Stimulated activated CD8-positive, alpha-beta memory T cell treated with anti-CD3 and anti-CD28 coated beads, Interleukin-4, amount 100 ng/mL, for 24 hours (primary cell): Measurements from ENCODE around the gene GAS2L1.

Source experiments
- DNase-seq: peaks from one replicate; pipeline ENCODE4 v3.0.0-alpha.2; 2020; ENCODE audit warnings: low read depth

The GAS2L1 gene

DNA sequence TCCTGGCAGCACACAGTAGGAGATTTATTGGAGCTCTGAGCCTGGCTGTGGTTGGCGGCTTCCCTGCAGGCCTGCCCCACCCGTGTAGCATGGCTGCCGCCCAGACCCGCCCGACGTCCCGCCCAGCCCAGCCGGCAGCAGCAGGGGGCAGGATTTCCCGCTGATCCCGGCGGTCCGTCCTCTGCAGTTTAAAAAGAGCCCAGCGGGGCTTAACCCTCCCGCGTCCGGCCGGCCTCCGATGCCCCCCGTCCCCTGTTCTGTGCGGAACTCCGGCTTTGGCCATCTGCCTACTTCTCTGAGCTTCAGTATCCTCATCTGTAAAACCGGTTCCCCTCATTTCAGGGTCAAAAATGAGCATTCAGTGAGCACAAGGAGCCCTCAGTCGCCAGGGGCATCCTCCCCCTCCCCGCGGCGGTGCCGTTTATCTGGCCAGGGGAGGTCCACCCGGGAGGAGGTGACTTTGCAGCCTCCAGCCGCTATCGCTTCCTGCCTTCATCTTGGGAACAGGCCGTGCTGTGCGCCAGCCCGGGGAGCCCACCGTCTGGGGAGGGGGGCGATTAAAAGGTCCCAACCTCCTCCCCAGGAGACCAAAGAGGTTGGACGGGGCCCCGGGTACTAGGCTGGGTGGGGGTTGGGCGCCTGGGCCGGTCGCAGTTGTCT, at the start of gene GAS2L1:
Gene GAS2L1 (plus strand): TSS at position 476 of the 660 bp plus-strand sequence. CDS start 1,456 bp downstream, outside the sequence.
- DNase-seq: no peak

DNA sequence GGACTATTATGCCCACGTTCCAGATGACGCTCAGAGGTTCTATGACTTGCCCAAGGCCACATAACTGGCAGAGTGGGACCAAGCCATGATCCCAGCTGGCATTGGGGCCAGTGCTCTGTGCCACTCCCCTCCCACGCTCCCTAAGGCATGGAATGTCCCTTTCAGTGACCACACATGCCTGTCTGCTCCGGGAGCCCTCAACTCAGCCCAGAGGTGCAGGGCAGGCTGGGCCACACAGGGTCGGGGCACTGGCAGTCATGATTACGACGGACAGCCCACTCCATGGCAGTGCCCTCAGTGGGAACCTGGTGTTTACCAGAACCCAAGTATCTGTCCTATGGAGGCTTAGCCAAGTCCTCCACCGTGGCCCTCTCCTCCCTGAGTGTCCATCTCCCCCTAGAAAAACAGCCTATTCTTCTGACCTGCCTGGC, 48.7 kb upstream of the GAS2L1 start:
- DNase-seq: no peak

DNA sequence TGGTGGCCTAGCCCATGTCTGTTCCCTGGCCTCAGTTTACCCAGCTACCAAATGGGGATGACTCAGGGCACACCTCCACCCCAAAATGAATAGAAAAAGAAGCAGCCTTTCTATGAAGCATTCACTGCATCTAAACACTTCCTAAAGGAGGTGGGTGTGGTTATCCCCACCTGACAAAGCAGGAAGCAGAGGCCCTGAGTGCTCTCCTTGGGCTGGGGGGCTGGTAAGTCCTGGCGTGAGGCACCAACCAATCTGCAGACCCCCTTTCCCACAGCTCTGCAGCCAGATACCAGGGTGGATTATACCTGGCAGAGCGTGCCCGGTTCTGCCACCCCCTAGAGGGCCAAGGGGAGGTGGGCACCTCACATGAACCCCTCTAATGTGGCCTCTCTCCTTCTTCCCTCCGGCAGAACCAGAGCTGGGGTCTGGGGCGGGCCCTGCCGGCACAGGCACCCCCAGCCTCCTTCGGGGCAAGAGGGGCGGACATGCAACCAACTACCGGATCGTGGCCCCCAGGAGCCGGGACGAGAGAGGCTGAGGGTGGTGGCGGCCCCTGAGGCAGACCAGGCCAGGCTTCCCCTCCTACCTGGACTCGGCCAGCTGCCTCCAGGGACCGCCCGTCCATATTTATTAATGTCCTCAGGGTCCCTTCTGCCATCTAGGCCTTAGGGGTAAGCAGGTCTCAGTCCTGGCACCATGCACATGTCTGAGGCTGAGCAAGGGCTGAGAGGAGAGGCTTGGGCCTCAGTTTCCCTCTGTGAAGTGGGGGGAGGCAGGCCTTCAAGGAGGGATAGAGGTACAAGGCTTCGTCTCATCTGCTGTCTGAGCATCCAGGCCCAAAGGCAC, 47.8 kb upstream of the GAS2L1 start:
- no peak for DNase-seq

DNA sequence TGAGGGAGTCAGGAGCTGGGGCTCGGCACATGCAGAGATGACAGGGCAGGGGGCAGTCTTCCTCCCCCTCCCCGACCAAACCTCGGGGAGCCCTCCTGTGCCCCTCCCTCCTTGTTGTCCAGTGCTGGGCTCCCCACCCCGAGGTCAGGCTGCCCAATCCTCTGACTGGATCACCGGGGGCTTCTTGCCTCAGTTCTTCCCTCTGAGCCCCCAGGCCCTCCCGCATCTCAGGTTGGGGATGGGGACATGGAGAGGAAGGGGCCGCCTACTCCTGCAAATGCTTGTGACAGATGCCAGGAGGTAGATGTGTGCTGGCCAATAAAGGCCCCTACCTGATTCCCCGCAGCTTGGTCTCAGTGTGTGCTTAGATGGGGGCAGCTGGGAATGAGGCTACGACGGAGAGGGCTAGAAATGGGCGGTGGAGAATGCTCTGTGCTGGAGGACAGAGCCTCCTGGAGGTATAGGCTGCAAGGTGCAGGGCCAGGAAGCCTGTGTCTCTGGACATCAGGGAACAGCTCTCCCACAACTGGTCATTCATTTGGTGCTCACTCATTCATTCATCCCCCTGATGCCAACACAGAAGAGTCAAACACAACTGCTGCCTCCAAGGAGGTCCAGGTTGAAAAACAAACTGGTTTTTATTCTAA, 47.1 kb upstream of the GAS2L1 start:
- DNase-seq: no peak

DNA sequence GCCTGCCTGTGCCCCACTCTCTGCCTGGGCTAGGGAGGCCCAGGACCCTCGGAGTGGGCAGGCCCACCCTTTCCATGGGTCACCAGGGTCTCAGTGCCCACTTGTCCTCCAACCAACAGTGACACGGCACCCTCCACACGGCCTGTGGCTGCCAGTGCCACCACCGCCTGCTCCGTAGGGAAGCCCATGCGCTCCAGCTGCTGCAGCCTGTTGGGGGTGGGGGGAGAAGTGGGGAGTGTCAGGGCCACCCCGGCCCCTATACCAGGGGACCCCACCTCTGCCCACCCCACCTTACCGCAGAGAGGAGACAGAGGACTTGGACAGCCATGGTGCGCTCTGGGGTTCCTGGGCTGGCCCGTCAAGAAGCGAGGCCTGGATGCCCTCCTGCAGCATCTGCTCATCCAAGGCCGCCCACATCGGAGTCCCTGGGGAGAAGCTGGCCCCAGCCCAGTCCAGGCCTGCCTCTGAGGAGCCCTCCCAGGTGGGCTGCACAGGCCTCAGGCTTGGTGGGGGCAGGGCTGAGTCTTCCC, 46.4 kb upstream of the GAS2L1 start:
- DNase-seq: no peak

DNA sequence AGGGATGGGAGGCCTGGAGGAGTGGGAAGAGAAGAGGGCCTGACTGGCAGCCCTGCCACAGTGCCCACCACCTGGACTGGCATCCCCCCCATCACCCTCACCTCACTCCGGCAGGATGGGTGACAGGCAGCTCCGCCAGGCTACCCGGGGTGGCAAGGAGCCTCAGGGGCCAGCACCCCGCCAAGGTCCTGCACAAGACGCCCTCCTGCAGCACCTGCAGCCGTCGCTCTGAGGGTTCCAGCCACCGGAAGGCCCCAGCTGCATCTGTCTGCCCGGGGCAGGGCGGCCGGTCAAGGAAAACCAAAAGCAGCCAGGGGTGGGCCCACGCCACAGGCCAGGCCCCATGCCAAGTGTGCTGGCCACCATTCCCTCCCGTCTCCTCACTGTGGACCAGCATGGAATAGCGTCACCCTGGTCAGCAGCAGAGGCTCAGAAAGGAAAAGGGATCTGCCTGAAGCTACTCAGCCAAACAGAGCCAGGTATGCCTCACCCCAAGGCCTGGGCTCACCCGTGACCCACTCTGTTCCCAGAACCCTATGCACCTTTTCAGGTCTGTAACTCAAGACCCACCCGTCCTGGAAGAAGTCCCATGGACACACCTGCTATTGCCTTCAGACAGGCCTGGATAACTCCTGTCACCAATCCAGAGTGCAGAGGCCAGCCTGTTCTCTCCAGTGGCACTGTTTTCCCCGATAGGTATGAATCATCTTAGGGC, 45.7 kb upstream of the GAS2L1 start:
- DNase-seq: no peak

DNA sequence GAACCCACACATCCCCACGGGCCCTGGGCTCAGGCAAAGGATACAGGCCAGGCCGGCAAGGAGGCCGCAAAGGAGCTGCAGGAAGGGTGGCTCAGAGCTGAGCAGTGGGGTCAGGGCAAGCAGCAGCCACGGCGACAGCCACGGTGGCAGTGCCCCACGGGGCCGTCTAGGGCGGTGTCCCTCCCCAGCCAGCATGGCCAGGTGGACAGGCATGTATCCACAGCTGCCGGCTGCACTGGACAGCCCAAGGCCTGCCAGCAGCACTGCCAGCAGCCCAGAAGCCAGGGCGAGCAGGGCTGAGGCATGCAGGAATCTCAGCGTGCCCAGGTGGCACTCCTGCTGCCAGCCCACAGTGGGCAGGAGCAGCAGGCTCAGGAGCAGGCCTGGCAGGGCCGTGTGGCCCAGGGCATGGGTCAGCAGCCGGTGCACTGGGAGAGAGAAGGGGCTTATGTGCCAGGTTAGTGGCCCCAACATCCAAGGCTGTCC, 42.6 kb upstream of the GAS2L1 start:
- no peak for DNase-seq

DNA sequence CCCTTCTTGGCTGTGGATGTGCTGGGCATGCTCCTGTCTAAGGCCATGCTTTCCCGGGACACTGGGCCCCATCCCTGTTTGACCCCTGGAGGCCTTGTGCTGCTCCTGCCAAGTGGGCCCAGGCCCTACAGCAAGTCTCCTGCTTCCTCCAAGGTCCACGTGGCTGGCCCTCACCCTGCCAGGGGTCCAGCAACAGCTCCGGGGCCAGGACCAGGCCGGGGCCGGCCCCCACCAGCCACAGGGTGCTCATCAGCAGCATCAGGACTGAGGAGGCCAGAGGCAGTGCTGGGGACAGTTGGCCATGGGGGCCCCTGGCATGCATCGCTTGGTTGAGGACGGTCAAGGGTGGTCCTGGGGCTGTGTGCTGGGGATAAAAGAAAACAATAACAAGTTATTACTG, 41.1 kb upstream of the GAS2L1 start:
- no peak for DNase-seq

DNA sequence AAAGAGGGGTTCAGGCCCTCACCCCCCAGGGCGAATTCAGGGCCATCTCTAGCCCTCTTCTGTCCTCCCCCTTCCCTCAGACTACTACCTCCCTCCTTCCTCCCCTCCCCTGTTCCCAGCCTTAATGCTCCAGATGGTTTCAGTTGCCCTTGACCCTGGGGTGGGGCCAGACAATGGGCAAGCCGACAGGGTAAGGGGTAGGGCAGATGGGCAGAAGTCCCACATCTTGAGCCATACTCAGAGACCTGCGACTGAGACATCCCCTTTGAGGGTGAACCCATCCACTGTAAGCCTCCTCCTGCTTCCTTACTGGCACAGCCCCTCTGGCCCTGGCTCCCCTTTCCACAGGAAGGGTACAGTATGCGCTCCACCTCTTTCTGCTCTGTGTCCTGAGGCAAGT, 40.5 kb upstream of the GAS2L1 start:
- DNase-seq: no peak

DNA sequence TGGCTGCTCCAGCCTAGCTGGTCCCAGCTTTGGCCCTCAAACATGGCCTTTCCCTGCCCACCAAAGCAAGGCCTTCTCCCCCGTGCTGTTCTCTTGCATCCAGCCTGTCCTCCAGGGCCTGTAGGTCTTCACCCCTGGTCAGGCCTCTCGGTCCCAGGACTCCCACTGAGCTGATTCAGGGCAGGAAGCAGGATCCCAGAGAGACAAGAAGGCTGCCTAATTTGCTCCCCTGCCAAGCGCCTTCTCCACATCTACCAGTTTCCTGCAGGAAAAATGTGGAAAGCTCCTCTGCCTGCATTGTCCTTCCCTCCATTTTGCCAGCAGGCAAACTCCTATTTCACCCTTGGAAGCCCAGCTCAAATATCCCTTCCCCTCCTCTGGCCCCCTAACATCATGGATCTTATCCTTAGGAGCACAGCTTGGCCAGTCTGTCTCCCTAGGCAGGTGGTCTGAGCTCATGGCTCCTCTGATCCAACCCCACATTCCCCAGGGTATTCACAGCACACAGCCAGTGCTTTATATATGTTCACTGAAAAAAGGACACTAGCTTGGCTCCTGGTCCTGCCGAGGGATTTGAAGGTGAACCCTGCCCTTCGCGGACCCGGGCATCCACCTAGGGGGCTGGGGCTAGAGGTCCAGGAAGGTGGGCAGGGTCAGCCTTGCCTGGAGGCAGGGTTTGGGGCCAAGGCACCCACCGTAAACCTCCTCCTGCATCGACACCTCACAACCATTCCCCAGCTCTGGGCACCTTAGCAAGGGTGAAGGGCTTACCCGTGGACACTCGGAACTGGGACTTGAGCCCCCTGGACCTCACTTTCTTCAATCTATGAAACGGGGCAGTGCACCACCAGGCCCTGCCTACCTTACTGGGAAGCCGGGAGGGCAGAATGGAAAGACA, 39.6 kb upstream of the GAS2L1 start:
- no peak for DNase-seq

DNA sequence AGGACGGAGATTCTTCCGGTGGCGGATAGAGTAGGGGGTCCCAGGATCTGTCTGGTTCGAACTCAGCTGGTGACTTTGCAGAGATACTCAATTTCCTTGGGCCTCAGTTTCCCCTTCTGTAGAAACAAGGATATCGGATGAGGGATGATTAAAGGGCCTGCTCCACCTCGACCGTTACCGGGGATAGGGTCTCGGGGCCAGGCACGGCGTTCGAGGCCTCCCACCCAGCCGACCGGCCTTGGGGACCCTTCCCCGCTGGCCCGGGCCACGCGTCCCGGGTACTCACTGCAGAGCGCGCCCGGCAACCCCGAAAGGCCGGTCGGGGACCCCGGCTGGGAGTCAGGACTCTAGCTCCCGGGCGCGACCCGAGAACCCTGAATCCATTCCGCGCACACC, 39.0 kb upstream of the GAS2L1 start:
- DNase-seq: no peak

DNA sequence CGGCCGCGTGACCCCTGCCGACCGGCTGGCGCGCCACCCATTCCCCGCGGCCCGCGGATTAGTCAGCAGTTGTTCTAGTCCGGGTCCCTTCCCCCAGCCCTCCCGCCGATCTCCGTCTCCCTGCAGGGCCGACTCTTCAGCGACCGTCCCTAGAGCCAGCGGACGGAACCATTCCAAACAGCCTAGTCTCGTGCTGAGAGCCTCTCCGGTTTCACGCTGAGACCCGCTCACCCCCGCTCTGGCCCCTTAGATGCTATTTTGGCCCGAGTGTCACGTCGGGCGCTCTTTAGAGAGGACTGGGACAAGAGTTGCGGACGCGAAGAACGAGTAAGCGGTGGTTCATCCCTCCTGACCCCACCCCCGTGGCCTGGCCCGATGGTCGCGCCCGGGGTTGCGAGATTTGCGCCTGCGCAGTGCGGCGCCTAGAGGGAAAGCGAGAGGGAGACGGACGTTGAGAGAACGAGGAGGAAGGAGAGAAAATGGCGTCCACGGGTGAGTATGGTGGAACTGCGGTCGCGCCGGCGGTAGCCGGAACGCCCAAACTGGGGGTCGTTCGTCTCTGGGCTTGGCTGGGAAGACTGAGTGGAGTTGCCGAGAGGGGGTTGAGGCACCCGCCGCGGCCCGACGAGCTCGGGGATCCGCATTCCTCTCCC, 38.5 kb upstream of the GAS2L1 start, which contains the start of the genes EWSR1 and RHBDD3:
Gene EWSR1 (plus strand): TSS at position 411 of the 653 bp plus-strand sequence. CDS start 69 bp downstream, at position 480.
Gene RHBDD3 (minus strand): TSS at position 124 of the 653 bp plus-strand sequence. CDS start 2,355 bp downstream, outside the sequence.
- peak; percentile 95 for DNase-seq

DNA sequence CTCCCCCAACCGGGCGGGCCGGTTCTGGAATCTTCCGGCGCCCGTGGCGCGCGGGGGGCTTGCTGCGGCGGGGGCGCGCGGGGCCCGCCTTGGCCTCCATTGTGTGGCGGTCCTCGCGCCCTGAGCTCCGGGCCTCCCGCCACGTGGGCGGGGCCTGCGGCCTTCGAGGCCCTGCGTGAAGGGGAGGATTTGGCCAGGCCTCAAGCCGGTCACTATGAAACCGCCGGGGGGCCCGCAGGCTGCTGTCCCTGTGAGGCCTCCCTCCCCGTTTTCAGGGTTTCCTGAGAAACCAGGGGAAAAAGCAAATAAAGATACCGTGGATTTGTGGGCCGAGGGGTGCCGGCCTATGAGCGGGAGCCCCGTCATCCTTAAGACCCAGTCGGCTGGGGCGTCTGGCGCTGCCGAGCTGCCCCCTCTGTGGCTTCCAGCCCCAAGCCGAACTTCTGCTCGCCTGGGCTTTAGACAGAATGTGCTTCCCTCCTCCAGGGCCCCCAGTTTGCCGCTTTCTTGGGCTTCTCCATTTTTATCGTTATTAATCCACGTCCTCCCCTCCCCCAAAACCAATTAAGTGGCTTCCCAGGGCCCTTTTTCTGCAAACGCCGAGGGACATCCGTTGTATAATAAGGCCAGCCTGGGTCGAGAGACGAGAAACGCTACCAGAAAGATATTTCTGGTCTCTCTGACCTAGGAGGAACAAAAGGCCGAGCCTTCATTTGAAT, 37.8 kb upstream of the GAS2L1 start:
- peak; percentile 17 for DNase-seq

DNA sequence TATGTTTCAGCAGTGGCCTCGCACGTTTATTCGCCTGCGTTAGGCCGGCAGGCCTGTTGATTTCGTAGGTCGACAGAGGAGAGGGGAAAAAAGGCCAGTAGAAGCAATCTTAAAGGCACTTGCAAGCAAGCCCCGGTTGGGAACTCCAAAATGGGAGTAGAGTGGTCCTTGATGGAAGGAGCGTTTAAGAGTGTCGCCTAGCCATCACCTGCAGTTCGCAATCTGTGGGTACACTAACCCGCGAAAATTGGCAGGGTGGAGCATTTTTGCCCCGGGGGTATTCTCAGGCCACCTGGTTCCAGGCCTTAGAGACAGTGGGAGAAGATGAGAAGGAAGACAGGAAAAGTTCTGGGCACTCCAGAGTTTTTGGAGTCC, 37.2 kb upstream of the GAS2L1 start:
- DNase-seq: no peak

DNA sequence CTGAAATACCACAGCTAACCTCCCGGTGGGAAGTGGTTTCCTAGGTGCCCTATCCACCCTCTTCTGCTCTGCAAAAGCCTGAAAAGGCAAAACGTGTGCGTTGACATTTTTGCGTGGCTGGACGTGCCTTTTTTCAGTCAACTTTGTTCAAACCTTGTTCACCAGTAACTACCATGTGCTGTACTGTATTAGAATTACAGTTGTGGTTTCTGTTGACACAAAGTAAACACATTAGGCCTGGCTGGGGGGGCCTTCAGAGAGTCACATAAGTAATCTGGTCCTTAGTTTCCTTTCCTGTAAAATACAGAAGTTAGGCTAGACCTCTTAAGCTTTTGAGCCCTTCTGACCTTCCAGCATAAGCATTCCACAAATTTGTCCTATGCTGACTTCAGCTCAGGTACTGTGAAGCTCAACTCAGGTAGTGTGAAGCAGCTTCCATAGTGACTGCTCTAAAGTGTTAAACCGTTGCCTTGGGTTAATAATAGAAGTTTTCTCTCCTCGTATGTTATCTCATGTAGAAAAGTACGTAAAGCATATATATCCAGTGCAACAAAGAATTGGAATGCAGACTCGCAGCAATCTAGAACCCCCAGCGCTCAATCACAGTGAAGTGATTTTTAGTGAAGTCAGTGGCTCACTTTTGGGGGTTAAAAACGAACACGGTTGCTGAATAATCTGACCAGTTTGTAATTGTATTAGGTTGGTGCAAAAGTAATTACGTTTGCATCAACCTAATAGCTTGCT, 36.5 kb upstream of the GAS2L1 start:
- DNase-seq: no peak

DNA sequence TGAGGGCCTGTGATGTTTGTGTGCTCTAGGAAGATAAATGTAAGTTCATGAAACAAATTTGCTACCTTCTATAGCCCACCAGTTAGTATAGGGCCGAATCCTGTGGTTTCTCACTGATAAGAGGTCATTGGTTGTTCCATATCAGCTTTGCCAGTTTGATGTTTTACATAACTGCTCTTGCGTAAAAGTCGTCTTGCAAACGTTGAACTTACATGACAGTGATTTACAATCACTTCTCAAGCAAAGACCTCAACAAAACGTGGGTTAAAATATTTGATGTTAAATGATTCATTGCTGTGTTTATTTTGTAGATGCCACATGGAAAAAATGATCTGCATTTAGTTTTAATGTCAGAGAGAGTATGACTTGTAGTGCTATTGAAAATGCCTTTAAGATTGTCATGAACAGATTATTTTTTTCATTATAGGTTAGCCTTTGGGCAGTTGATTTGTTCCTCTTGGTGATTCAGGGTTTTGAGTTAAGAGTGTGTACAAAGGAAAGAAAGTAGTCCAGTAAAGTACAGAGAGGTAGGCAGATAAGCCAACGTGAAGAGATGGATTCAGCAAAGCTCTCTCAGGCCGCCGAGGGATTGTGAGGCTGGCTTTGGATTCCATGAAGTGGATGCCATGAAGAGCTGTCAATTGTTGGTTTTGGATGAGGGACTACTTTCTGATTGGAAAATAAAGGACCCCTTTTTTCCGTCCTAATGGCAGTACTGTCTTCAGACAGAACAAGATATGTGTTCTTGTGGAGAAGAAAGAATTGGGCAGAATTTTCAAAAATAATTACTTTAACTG, 35.8 kb upstream of the GAS2L1 start:
- DNase-seq: no peak

DNA sequence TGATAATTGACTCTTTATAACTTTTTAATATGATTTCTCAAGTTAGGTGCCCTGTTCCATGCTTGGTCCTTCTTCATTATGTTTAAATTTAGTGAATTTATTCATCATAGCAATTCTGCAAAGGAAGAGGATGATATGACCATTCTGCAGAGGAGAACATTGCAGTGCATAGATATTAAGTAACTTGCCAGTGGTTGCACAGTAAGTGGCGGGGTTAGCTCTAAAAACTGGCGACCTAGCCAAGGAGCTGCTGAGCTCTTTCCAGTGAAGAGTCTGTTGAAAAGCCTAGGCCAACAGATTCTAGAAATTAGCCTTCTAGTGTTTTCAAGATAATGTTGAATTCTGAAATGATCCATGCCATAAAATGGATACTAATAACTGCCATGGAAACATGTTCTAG, 33.8 kb upstream of the GAS2L1 start:
- DNase-seq: no peak

DNA sequence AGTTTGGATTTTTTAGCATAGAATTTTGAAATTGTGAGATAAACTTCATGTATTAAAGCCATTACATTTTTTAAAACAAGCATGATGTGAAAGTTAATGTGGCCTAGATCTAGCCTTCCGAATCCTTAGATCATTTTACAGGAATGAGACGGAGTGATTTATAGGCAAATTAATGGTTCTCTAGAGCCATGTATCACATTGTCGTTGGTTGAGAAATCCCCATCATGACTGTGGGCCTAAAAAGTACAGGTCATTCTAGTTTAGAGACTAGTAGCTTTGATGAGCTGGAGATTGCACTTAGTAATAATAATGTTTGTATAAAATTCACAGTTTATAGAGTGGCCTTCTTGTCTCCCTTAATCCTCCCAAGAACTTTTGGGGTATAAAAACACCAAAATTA, 31.3 kb upstream of the GAS2L1 start:
- no peak for DNase-seq
